ENCODE results near the gene HACD4. TPM values are rescaled to one million over a fixed set of nuclear protein-coding genes. Genes with fewer than 3 reads are reported as not detected.

The HACD4 gene
- total RNA-seq, 1 experiment from 2014 or later: 0.63 TPM

DNA sequence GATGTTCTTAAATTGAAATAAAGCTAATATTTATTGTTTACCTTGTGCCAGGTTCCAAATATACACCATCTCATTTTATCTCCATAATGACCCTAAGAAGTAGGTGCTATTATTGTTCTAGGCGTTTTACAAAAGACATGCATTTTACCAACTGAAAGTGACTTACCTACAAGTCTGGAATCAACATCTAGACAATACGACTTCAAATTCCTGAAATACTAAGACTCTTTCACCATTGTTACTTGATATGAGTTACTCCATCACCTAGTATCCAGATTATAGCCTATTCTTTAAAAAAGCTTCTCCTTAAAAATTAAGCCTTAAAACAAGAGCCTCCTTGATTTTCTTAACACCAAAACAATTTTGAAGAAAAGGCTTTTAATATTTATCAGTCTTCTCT lies 13.3 kb downstream of the HACD4 start:
- Mint-ChIP-seq H3K27me3 (ENCODE audit: low read depth) (no peaks in the 10 kb centered on the region), H3K4me3 (no peak overlapping the region), H3K27ac (peak overlapping the region; percentile 34 to 65 (median 58); a peak in 2 of 7 replicates), H3K4me1 (peaks cover 34 to 45% of the 10 kb centered on the region in 2 experiments), H3K9me3 (peaks cover 4% of the 10 kb centered on the region in 2 experiments; a peak in 2 of 5 replicates), H3K36me3 (ENCODE audit: insufficient read depth in 1 of 3, low read depth in 3 of 3) (peaks cover 0 to 15% (median 0%) of the 10 kb centered on the region in 3 experiments; a peak in 2 of 7 replicates)
- Histone ChIP-seq H3K27me3 (ENCODE audit: insufficient read depth, low read length) (no peaks in the 10 kb centered on the region), H3K14ac (ENCODE audit: insufficient read depth, low read length) (no peak overlapping the region), H2BK120ac (ENCODE audit: low read depth, low read length, poor library complexity, severe bottlenecking) (no peak overlapping the region), H4K20me1 (ENCODE audit: control insufficient read depth, insufficient read depth, insufficient read length) (no peaks in the 10 kb centered on the region), H2AFZ (ENCODE audit: low read length) (no peak overlapping the region), H3K27ac (ENCODE audit: insufficient read length, low read depth, low read length) (peak overlapping the region; percentile 51), H3K79me2 (ENCODE audit: insufficient read depth, low read length) (no peaks in the 10 kb centered on the region), H3T11ph (ENCODE audit: low read length) (no peak overlapping the region), H2AK5ac (ENCODE audit: insufficient read length, low read length) (no peak overlapping the region), H3K23ac (ENCODE audit: insufficient read length, low read depth, low read length) (no peak overlapping the region), H3K9me3 (ENCODE audit: control insufficient read depth, low read depth, low read length) (no peaks in the 10 kb centered on the region), H3K23me2 (ENCODE audit: insufficient read length, low read depth, low read length, poor library complexity, severe bottlenecking) (no peaks in the 10 kb centered on the region), H3K4me1 (ENCODE audit: insufficient read depth, low read length) (peaks cover 3% of the 10 kb centered on the region; the same call in 1 of the 2 replicates), H3K79me1 (ENCODE audit: insufficient read depth, low read depth, low read length, poor library complexity, severe bottlenecking) (no peaks in the 10 kb centered on the region), H2BK15ac (ENCODE audit: low read depth, low read length) (no peak overlapping the region), H3K56ac (ENCODE audit: insufficient read length, low read depth, low read length) (no peak overlapping the region), H4K5ac (ENCODE audit: insufficient read length, low read depth, low read length) (no peak overlapping the region), H4K8ac (replicated peaks; ENCODE audit: insufficient read length, low read depth, low read length) (no peak overlapping the region), H2BK20ac (ENCODE audit: low read depth, low read length, poor library complexity, severe bottlenecking) (peak overlapping the region; percentile 93), H2BK12ac (ENCODE audit: insufficient read length, low read depth, low read length) (no peak overlapping the region), H4K91ac (ENCODE audit: insufficient read length, low read depth, low read length) (no peak overlapping the region), H3K18ac (ENCODE audit: insufficient read length, low read depth, low read length) (no peak overlapping the region), H2BK5ac (ENCODE audit: insufficient read length, low read length) (no peak overlapping the region), H3K4ac (ENCODE audit: low read depth, low read length) (no peak overlapping the region), H3K9ac (ENCODE audit: extremely low read depth, insufficient read length, low read length) (no peak overlapping the region), H3K4me2 (ENCODE audit: insufficient read depth, insufficient read length, low read length) (no peak overlapping the region)
- WGBS (ENCODE audit: extremely low coverage, insufficient read length, low lambda C conversion rate): no CpG with 5 or more reads among the region's 2 CpGs
- DNase-seq: no peak
- TF ChIP-seq, protein P1, sequence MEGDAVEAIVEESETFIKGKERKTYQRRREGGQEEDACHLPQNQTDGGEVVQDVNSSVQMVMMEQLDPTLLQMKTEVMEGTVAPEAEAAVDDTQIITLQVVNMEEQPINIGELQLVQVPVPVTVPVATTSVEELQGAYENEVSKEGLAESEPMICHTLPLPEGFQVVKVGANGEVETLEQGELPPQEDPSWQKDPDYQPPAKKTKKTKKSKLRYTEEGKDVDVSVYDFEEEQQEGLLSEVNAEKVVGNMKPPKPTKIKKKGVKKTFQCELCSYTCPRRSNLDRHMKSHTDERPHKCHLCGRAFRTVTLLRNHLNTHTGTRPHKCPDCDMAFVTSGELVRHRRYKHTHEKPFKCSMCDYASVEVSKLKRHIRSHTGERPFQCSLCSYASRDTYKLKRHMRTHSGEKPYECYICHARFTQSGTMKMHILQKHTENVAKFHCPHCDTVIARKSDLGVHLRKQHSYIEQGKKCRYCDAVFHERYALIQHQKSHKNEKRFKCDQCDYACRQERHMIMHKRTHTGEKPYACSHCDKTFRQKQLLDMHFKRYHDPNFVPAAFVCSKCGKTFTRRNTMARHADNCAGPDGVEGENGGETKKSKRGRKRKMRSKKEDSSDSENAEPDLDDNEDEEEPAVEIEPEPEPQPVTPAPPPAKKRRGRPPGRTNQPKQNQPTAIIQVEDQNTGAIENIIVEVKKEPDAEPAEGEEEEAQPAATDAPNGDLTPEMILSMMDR (conservative IDR thresholded peaks at IDR 0.05): no peak

Measured in H9 (cell line).